A673 (cell line): ENCODE measurements around the gene EHF. TPM values are rescaled to one million over a fixed set of nuclear protein-coding genes. Genes with fewer than 3 reads are reported as not detected.

Experiments
- BruUV-seq: library from RNA; stranded (reverse); fragments of 400-500 nt; replicated peaks from 2 replicates; lab custom pipeline; 2021; lab: Mats Ljungman, UMichigan
- CTCF ChIA-PET: fragments of 300-600 bp; sonication (Branson Sonifier 250); formaldehyde crosslinking; loops from one replicate; lab custom pipeline; 2022; ENCODE audit warnings: antibody characterized with exemption; lab: Charles Lee
- POLR2A ChIA-PET: fragments of 300-600 bp; sonication (Branson Sonifier 250); formaldehyde crosslinking; loops from one replicate; lab custom pipeline; 2022; ENCODE audit warnings: antibody characterized with exemption; ENCODE audit not compliant: low non-redundant PET; lab: Charles Lee
- DNase-seq: peaks from one replicate; pipeline ENCODE4 v3.0.0-alpha.2; 2015; ENCODE audit warnings: low spot score
- H3K27ac ChIP-seq: fragments of 200-600 bp; sonication (generic); 2 replicates; pipeline ENCODE4 v1.5.1; 2016; ENCODE audit warnings: mixed run types, low read depth, mild to moderate bottlenecking, mixed read lengths, antibody characterized with exemption, low read length; ENCODE audit not compliant: poor library complexity, severe bottlenecking
- H3K27me3 ChIP-seq: fragments of 200-600 bp; sonication (generic); replicated peaks from 2 replicates; pipeline ENCODE4 v1.6.1; 2017; ENCODE audit warnings: mixed run types, low read depth, mild to moderate bottlenecking, mixed read lengths, antibody characterized with exemption, low read length; ENCODE audit not compliant: insufficient read depth, poor library complexity
- H3K36me3 ChIP-seq: fragments of 200-600 bp; sonication (generic); 2 replicates; pipeline ENCODE4 v1.6.1; 2016; ENCODE audit warnings: mixed run types, mild to moderate bottlenecking, mixed read lengths, antibody characterized with exemption, low read length; ENCODE audit not compliant: insufficient read depth, poor library complexity, severe bottlenecking
- H3K4me1 ChIP-seq: fragments of 200-600 bp; sonication (generic); 2 replicates; pipeline ENCODE4 v1.6.1; 2017; ENCODE audit warnings: mixed run types, mild to moderate bottlenecking, mixed read lengths, antibody characterized with exemption, low read length; ENCODE audit not compliant: insufficient read depth, poor library complexity, severe bottlenecking
- H3K4me3 ChIP-seq: fragments of 200-600 bp; sonication (generic); 2 replicates; pipeline ENCODE4 v1.5.1; 2016; ENCODE audit warnings: low read depth, mixed run types, mild to moderate bottlenecking, mixed read lengths, low read length; ENCODE audit not compliant: poor library complexity, severe bottlenecking
- H3K9me3 ChIP-seq: fragments of 200-600 bp; sonication (generic); 2 replicates; pipeline ENCODE4 v1.6.1; 2016; ENCODE audit warnings: mixed run types, low read depth, mild to moderate bottlenecking, mixed read lengths, antibody characterized with exemption, low read length; ENCODE audit not compliant: poor library complexity, severe bottlenecking
- EZH2 ChIP-seq: fragments of 200-600 bp; sonication (generic); IDR thresholded peaks from 2 replicates; pipeline ENCODE4 v1.6.1; 2017; ENCODE audit warnings: borderline replicate concordance, low read depth, mild to moderate bottlenecking, mixed read lengths, antibody characterized with exemption, low read length; ENCODE audit not compliant: poor library complexity, severe bottlenecking
- intact Hi-C: fragments of 100-400 bp; cut with micrococcal nuclease; formaldehyde crosslinking; loops from one replicate; pipeline ENCODE4 v1.10.0; 2022; ENCODE audit not compliant: unreplicated experiment
- total RNA-seq: library from RNA; stranded (reverse); gene quantifications from 2 replicates; pipeline ENCODE4 v1.2.3, GENCODE V29; 2021
- TF ChIP-seq, protein P1 (sequence below): fragments of 300-800, 200-600 bp; sonication (generic); conservative IDR thresholded peaks from 2 replicates; pipeline ENCODE4 v1.5.1; 2017; ENCODE audit warnings: low read depth, mild to moderate bottlenecking, antibody characterized with exemption, low read length, moderate library complexity, mixed read lengths

Gene EHF
- total RNA-seq, 1 experiment from 2014 or later: not detected

DNA sequence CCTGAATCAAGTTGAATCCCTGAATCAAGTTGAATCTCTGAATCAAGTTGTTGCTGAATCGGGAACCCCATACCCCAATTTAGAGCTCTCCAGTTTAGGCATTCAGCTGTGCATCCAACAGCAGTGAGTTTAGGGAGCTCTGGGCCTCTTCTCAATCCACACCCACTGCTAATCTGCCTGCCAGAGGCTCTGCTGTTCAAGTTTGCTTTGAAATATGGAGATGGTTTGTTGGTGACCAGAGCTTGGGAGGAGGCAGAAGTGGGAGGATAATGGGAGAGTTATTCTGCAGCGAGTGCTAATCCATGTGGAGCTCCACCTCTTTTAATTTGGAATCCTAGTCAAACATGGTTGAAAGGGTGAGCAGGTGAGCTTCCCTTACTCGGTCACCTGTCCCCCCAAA lies 22.4 kb downstream of the EHF start:
- intact Hi-C loops: no loop called here
- ChIA-PET CTCF (interaction anchor here (0.7 kb wide), 1 partner anchor 12 kb away, joined by 3 read pairs; no protein-coding TSS in a partner anchor), POLR2A (no interaction called here)
- Histone ChIP-seq H3K4me3 (no peak overlapping the region), H3K4me1 (no peaks in the 10 kb centered on the region), H3K36me3 (no peaks in the 10 kb centered on the region), H3K27ac (no peak overlapping the region), H3K27me3 (no peaks in the 10 kb centered on the region), H3K9me3 (no peaks in the 10 kb centered on the region)
- DNase-seq: no peak
- BruUV-seq: no TSS peak
- TF ChIP-seq, protein P1, sequence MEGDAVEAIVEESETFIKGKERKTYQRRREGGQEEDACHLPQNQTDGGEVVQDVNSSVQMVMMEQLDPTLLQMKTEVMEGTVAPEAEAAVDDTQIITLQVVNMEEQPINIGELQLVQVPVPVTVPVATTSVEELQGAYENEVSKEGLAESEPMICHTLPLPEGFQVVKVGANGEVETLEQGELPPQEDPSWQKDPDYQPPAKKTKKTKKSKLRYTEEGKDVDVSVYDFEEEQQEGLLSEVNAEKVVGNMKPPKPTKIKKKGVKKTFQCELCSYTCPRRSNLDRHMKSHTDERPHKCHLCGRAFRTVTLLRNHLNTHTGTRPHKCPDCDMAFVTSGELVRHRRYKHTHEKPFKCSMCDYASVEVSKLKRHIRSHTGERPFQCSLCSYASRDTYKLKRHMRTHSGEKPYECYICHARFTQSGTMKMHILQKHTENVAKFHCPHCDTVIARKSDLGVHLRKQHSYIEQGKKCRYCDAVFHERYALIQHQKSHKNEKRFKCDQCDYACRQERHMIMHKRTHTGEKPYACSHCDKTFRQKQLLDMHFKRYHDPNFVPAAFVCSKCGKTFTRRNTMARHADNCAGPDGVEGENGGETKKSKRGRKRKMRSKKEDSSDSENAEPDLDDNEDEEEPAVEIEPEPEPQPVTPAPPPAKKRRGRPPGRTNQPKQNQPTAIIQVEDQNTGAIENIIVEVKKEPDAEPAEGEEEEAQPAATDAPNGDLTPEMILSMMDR: no peak
- no peak for TF ChIP-seq EZH2

DNA sequence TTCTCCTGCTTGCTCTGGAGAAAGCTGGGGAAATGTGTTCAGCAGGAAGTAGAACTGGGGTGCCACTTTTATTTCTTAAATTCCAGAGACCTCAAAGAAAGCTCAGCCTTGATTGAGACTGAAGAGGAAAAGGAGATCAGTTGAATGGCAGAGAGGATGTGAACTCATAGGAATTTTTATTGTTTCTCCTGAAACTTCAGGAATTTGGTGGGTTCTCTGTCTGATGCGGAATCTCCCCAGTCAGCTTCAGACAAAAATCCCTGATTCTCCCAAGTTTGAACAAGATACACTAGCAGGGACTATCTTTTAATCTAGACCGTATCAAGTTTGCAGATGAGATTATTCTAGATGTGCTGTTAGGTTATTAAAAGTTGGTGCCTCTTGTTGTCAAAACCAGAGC lies 23.0 kb downstream of the EHF start:
- POLR2A ChIA-PET: no interaction called here
- no peaks in the 10 kb centered on the region for H3K4me1 ChIP-seq
- CTCF ChIA-PET: no interaction called here

DNA sequence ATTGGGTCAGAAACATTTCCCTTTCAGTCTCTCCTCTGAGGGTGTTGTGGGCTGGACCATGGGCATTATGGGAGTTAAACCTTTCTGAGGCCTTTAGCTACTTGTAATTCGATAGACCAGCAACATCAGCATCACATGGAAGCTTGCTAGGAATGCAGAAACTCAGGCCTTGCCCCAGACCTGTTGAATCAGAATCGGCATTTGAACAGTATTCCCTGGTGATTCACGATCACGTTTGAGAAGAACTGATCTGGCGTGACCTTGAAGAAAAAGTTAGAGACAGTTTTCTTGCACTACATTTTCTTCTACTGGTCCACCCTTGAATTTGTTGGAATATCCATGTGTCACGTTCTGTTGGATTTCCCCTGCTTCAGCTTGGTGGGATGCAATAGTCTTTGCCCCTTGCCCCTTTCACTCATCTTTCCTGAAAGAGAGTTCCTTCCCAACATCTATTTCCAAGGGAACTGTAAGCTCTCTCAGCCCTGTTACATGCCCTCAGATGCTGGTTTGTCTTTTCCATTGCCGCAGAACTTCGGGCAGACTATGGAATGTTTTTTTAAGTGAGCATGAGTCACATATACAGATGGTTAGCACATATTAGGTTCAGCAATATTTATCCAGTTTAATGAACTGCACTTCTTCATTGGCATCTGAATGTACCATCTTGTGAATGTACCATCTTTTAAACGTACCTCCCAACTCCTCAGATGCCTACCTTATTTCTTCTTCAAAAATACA lies 23.9 kb downstream of the EHF start:
- no peaks in the 10 kb centered on the region for H3K4me1 ChIP-seq
- intact Hi-C loops: no loop called here
- TF ChIP-seq EZH2: no peak
- TF ChIP-seq, protein P1: no peak
- BruUV-seq: no TSS peak
- H3K36me3 ChIP-seq: no peaks in the 10 kb centered on the region
- no peak overlapping the region for H3K4me3 ChIP-seq
- no peak for DNase-seq
- no peaks in the 10 kb centered on the region for H3K27me3 ChIP-seq
- POLR2A ChIA-PET: no interaction called here
- H3K27ac ChIP-seq: no peak overlapping the region
- H3K9me3 ChIP-seq: no peaks in the 10 kb centered on the region
- CTCF ChIA-PET: no interaction called here

More for the DNA sequence above, 23.0 kb downstream of the EHF start:
- DNase-seq: no peak
- Histone ChIP-seq H3K27me3 (no peaks in the 10 kb centered on the region), H3K36me3 (no peaks in the 10 kb centered on the region), H3K27ac (no peak overlapping the region), H3K4me3 (no peak overlapping the region), H3K9me3 (no peaks in the 10 kb centered on the region)
- intact Hi-C loops: no loop called here
- BruUV-seq: no TSS peak
- no peak for TF ChIP-seq EZH2
- TF ChIP-seq, protein P1: no peak
